IMR-90 (cell line): Measurements from ENCODE around the gene PCGF2. TPM values are rescaled to one million over a fixed set of nuclear protein-coding genes. Genes with fewer than 3 reads are reported as not detected.

Source experiments
- ATAC-seq: fragments of 200-7000 bp; cut with Tn5 transposase; 2 replicates; pipeline ENCODE4 v1.9.1; 2020; ENCODE audit warnings: low read depth, mild to moderate bottlenecking, moderate library complexity
- BruUV-seq: library from RNA; stranded (reverse); fragments of 400-500 nt; replicated peaks from 2 replicates; lab custom pipeline; 2021; lab: Mats Ljungman, UMichigan
- CTCF ChIA-PET: fragments of 300-600 bp; formaldehyde crosslinking; extraction: SDS; loops from one replicate; lab custom pipeline; 2021; ENCODE audit warnings: antibody characterized with exemption; lab: Yijun Ruan, JAX
- POLR2A ChIA-PET: fragments of 300-600 bp; sonication (Branson Sonifier 250); formaldehyde crosslinking; loops from one replicate; lab custom pipeline; 2022; ENCODE audit warnings: antibody characterized with exemption; ENCODE audit not compliant: unreplicated experiment; lab: Charles Lee
- DNase-seq: peaks from one replicate; pipeline ENCODE4 v3.0.0; 2013
- H2AFZ ChIP-seq: replicated peaks from 2 replicates; pipeline ENCODE3; 2013; ENCODE audit warnings: low read length, mild to moderate bottlenecking; ENCODE audit not compliant: poor library complexity
- H2AK5ac ChIP-seq: 2 replicates; pipeline ENCODE4 v1.6.1; 2013; ENCODE audit warnings: low read depth, low read length, inconsistent platforms
- H2AK9ac ChIP-seq: replicated peaks from 2 replicates; pipeline ENCODE3; 2013; ENCODE audit warnings: mild to moderate bottlenecking, low read depth, low read length, moderate library complexity; ENCODE audit not compliant: poor library complexity
- H2BK120ac ChIP-seq: 2 replicates; pipeline ENCODE4 v1.6.1; 2013; ENCODE audit warnings: low read depth, low read length, inconsistent platforms
- H2BK15ac ChIP-seq: 3 replicates; pipeline ENCODE4 v1.6.1; 2013; ENCODE audit warnings: low read depth, low read length, inconsistent platforms
- H2BK20ac ChIP-seq: 2 replicates; pipeline ENCODE4 v1.6.1; 2013; ENCODE audit warnings: low read depth, mild to moderate bottlenecking, inconsistent platforms, low read length, moderate library complexity
- H2BK5ac ChIP-seq: 2 replicates; pipeline ENCODE4 v1.6.1; 2013; ENCODE audit warnings: mild to moderate bottlenecking, low read depth, low read length, inconsistent platforms; ENCODE audit not compliant: poor library complexity, severe bottlenecking
- H3K14ac ChIP-seq: replicated peaks from 2 replicates; pipeline ENCODE4 v1.6.1; 2013; ENCODE audit warnings: low read depth, low read length, inconsistent platforms
- H3K18ac ChIP-seq: 2 replicates; pipeline ENCODE4 v1.6.1; 2013; ENCODE audit warnings: low read depth, low read length, control low read depth
- H3K23ac ChIP-seq: 2 replicates; pipeline ENCODE4 v1.6.1; 2013; ENCODE audit warnings: low read depth, low read length, inconsistent platforms
- H3K27ac ChIP-seq: 2 replicates; pipeline ENCODE4 v1.5.1; 2013; ENCODE audit warnings: mild to moderate bottlenecking, control low read depth, low read length; ENCODE audit not compliant: insufficient read depth
- H3K27me3 ChIP-seq: 2 replicates; pipeline ENCODE4 v1.6.1; 2013; ENCODE audit warnings: low read length; ENCODE audit not compliant: control insufficient read depth, insufficient read depth
- H3K36me3 ChIP-seq: 2 replicates; pipeline ENCODE4 v1.6.1; 2013; ENCODE audit warnings: low read length, mixed read lengths; ENCODE audit not compliant: control insufficient read depth, insufficient read depth
- H3K4ac ChIP-seq: 2 replicates; pipeline ENCODE4 v1.6.1; 2013; ENCODE audit warnings: low read depth, low read length, inconsistent platforms
- H3K4me1 ChIP-seq: 2 replicates; pipeline ENCODE4 v1.6.1; 2013; ENCODE audit warnings: low read length, mixed read lengths; ENCODE audit not compliant: control insufficient read depth, insufficient read depth
- H3K4me2 ChIP-seq: 2 replicates; pipeline ENCODE4 v1.6.1; 2013; ENCODE audit warnings: low read depth, mild to moderate bottlenecking, control low read depth, low read length, moderate library complexity
- H3K4me3 ChIP-seq: 2 replicates; pipeline ENCODE4 v1.5.1; 2013; ENCODE audit warnings: low read depth, mild to moderate bottlenecking, control low read depth, low read length, moderate library complexity; ENCODE audit not compliant: insufficient read depth
- H3K56ac ChIP-seq: 2 replicates; pipeline ENCODE4 v1.6.1; 2013; ENCODE audit warnings: low read length, inconsistent platforms; ENCODE audit not compliant: insufficient read depth; ENCODE audit errors: extremely low read depth
- H3K79me1 ChIP-seq, 2 experiments: 2 replicates each; pipeline ENCODE4 v1.6.1; 2013; ENCODE audit warnings: low read length in 2 of 2, inconsistent platforms in 1 of 2, low read depth in 1 of 2
- H3K9ac ChIP-seq: 2 replicates; pipeline ENCODE4 v1.6.1; 2013; ENCODE audit warnings: low read depth, low read length, control low read depth
- H3K9me1 ChIP-seq: 2 replicates; pipeline ENCODE4 v1.6.1; 2013; ENCODE audit warnings: low read length, inconsistent platforms; ENCODE audit not compliant: insufficient read depth
- H3K9me3 ChIP-seq: 2 replicates; pipeline ENCODE4 v1.6.1; 2013; ENCODE audit warnings: low read length; ENCODE audit not compliant: control insufficient read depth, insufficient read depth
- H4K20me1 ChIP-seq: 2 replicates; pipeline ENCODE4 v1.6.1; 2013; ENCODE audit warnings: low read length, inconsistent platforms; ENCODE audit not compliant: insufficient read depth
- H4K5ac ChIP-seq: 2 replicates; pipeline ENCODE4 v1.6.1; 2013; ENCODE audit warnings: mild to moderate bottlenecking, low read depth, low read length, control low read depth
- H4K8ac ChIP-seq, 2 experiments: 2 replicates each; pipeline ENCODE4 v1.6.1; 2013; ENCODE audit warnings: low read depth in 2 of 2, low read length in 2 of 2, control low read depth in 1 of 2, inconsistent platforms in 1 of 2
- H4K91ac ChIP-seq: 2 replicates; pipeline ENCODE4 v1.6.1; 2013; ENCODE audit warnings: low read depth, low read length, inconsistent platforms; ENCODE audit not compliant: insufficient read depth
- BHLHE40 ChIP-seq: fragments of 150-350 bp; IDR thresholded peaks from 2 replicates; pipeline ENCODE4 v1.6.1; 2016; ENCODE audit warnings: mild to moderate bottlenecking, low read depth, low read length
- CEBPB ChIP-seq: IDR thresholded peaks from 2 replicates; pipeline ENCODE4 v1.6.1; 2012; ENCODE audit warnings: low read depth, low read length, improper control_type of control experiment
- CHD1 ChIP-seq: IDR thresholded peaks from 2 replicates; pipeline ENCODE4 v1.6.1; 2012; ENCODE audit warnings: low read depth, low read length, improper control_type of control experiment
- CTCF ChIP-seq: conservative IDR thresholded peaks from 2 replicates; pipeline ENCODE4 v1.5.1; 2012; ENCODE audit warnings: mild to moderate bottlenecking, low read depth, low read length, improper control_type of control experiment
- ELK1 ChIP-seq: fragments of 150-350 bp; IDR thresholded peaks from 2 replicates; pipeline ENCODE4 v1.6.1; 2016; ENCODE audit warnings: low read depth, mild to moderate bottlenecking, low read length, moderate library complexity, borderline replicate concordance
- FOS ChIP-seq: fragments of 150-350 bp; IDR thresholded peaks from 2 replicates; pipeline ENCODE4 v1.6.1; 2016; ENCODE audit warnings: low read depth, low read length
- MAFK ChIP-seq: IDR thresholded peaks from 2 replicates; pipeline ENCODE4 v1.6.1; 2012; ENCODE audit warnings: low read depth, low read length, improper control_type of control experiment
- MAZ ChIP-seq: IDR thresholded peaks from 2 replicates; pipeline ENCODE4 v1.6.1; 2012; ENCODE audit warnings: low read depth, mild to moderate bottlenecking, low read length, improper control_type of control experiment, moderate library complexity, borderline replicate concordance
- MXI1 ChIP-seq: IDR thresholded peaks from 2 replicates; pipeline ENCODE4 v1.6.1; 2012; ENCODE audit warnings: low read depth, mild to moderate bottlenecking, low read length, moderate library complexity, borderline replicate concordance
- NFE2L2 ChIP-seq: fragments of 150-350 bp; IDR thresholded peaks from 2 replicates; pipeline ENCODE4 v1.6.1; 2016; ENCODE audit warnings: low read depth, mild to moderate bottlenecking, low read length
- POLR2A ChIP-seq: IDR thresholded peaks from 2 replicates; pipeline ENCODE4 v1.6.1; 2012; ENCODE audit warnings: mild to moderate bottlenecking, low read depth, low read length
- RAD21 ChIP-seq: IDR thresholded peaks from 2 replicates; pipeline ENCODE4 v1.6.1; 2012; ENCODE audit warnings: low read length, improper control_type of control experiment
- WGBS, 2 experiments: methylation state at CpG; one replicate each; pipeline versions ENCODE4 v1.1.5 to v1.1.7; 2013; ENCODE audit warnings: missing lambda C conversion rate in 2 of 2; ENCODE audit not compliant: insufficient read length in 1 of 2; ENCODE audit errors: extremely low coverage in 2 of 2; 5-methylcytosine and 5-hydroxymethylcytosine counted together
- dilution Hi-C: fragments of 300-500 bp; cut with HindIII; formaldehyde crosslinking; loops from one replicate; pipeline ENCODE4 v1.14.3; 2018; ENCODE audit warnings: low sequenced_read_pairs; ENCODE audit not compliant: unreplicated experiment
- in situ Hi-C: fragments of 300-500 bp; cut with MboI; formaldehyde crosslinking; loops from 3 replicates; pipeline ENCODE4 v1.14.3; 2019; ENCODE audit warnings: low sequenced_read_pairs, inconsistent platforms, mixed read lengths
- intact Hi-C: fragments of 100-400 bp; cut with micrococcal nuclease; formaldehyde crosslinking; loops from 2 replicates; pipeline ENCODE4 v1.10.0; 2022
- polyA plus RNA-seq, 3 experiments: library from polyadenylated mRNA; depleted of rRNA; stranded (reverse); fragments of >200 nt; gene quantifications; 2 replicates each; pipeline ENCODE4 v1.2.3, GENCODE V29; 2012; ENCODE audit warnings: low replicate concordance in 1 of 3
- total RNA-seq: library from RNA; depleted of rRNA; stranded (reverse); fragments of >200 nt; gene quantifications from 2 replicates; pipeline ENCODE4 v1.2.3, GENCODE V29; 2012
- TF ChIP-seq, protein P1 (sequence below): fragments of 150-350 bp; IDR thresholded peaks from 2 replicates; pipeline ENCODE4 v1.6.1; 2017; ENCODE audit warnings: mild to moderate bottlenecking, antibody characterized with exemption, low read length, low read depth

PCGF2 gene
- total and polyA plus RNA-seq, 2 of the 4 experiments (the other 2 are of a cell fraction): 1.1 to 18.2 TPM

GRCh38 chr17:38730526-38731379 is 17.4 kb downstream of the PCGF2 start:
- CTCF ChIA-PET: interaction anchor here (0.5 to 1.8 kb wide), 2 partner anchors 53 to 245 kb away, joined by 3 to 4 read pairs; no protein-coding TSS in a partner anchor
- POLR2A ChIA-PET: no interaction called here
- peak overlapping the region; percentile 87 for H3K27ac ChIP-seq
- TF ChIP-seq FOS (no peak), ELK1 (no peak), POLR2A (no peak), BHLHE40 (no peak), CTCF (no peak), RAD21 (no peak), NFE2L2 (no peak), CHD1 (no peak), MXI1 (no peak), MAFK (no peak), CEBPB (no peak), MAZ (no peak)
- TF ChIP-seq, protein P1, sequence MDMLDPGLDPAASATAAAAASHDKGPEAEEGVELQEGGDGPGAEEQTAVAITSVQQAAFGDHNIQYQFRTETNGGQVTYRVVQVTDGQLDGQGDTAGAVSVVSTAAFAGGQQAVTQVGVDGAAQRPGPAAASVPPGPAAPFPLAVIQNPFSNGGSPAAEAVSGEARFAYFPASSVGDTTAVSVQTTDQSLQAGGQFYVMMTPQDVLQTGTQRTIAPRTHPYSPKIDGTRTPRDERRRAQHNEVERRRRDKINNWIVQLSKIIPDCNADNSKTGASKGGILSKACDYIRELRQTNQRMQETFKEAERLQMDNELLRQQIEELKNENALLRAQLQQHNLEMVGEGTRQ: no peak

More at GRCh38 chr17:38730526-38731379, 17.4 kb downstream of the PCGF2 start:
- Histone ChIP-seq H4K20me1 (peaks cover 33% of the 10 kb centered on the region), H3K9ac (peak overlapping the region; percentile 97), H2BK120ac (peak overlapping the region; percentile 13; the same call in 1 of the 2 replicates), H3K9me3 (no peaks in the 10 kb centered on the region), H3K9me1 (0 out of 2 replicates have a peak, but pooled peaks cover 11% of the 10 kb centered on the region), H2AK9ac (peak overlapping the region; percentile 99), H4K5ac (peak overlapping the region; percentile 71), H2AK5ac (peak overlapping the region; percentile 98), H3K4me1 (peaks cover 15% of the 10 kb centered on the region), H3K36me3 (peaks cover 30% of the 10 kb centered on the region), H2BK5ac (peak overlapping the region; percentile 78), H4K8ac (peak overlapping the region; percentile 23 to 80), H2AFZ (peak overlapping the region; percentile 94), H3K23ac (peak overlapping the region; percentile 98), H2BK15ac (0 out of 3 replicates have a peak overlapping the region, but pooled peaks have one; percentile 3), H3K18ac (peak overlapping the region; percentile 80), H3K27me3 (no peaks in the 10 kb centered on the region), H3K4ac (peak overlapping the region; percentile 95), H2BK20ac (no peak overlapping the region), H4K91ac (peak overlapping the region; percentile 75), H3K14ac (peak overlapping the region; percentile 98), H3K56ac (peak overlapping the region; percentile 93), H3K4me3 (peak overlapping the region; percentile 86), H3K4me2 (peak overlapping the region; percentile 97), H3K79me1 (peaks cover 11 to 61% of the 10 kb centered on the region in 2 experiments; a peak in 3 of 4 replicates)
- WGBS, 2 experiments: 7% methylated on average over 12 of the region's 27 CpGs; no CpG with 5 or more reads in 1 of the 2 experiments
- dilution Hi-C loops (no loop called here), intact Hi-C loops (no loop called here), in situ Hi-C loops (loop anchor here (5.0 kb wide), 1 partner anchor 53 kb away; no protein-coding TSS in a partner anchor)
- BruUV-seq: no TSS peak
- ATAC-seq: peak; percentile 13
- DNase-seq: peak; percentile 42
